ENCODE measurements around the gene SIK2. TPM values are rescaled to one million over a fixed set of nuclear protein-coding genes. Genes with fewer than 3 reads are reported as not detected.
"Not testable (repeated sequence)": the region's sequence is repeated elsewhere in the genome, so short reads cannot be mapped to it uniquely, and the experiment has no call there.

The SIK2 gene
- total RNA-seq, 4 donors from 2014 or later: 16.2 to 27.6 (median 20.9) TPM

- Histone ChIP-seq H3K27ac (peak overlapping the region in 3 of 4 donors; percentile 41 to 54 (median 50)), H3K27me3 (no peaks in the 10 kb centered on the region), H3K9me3 (no peaks in the 10 kb centered on the region), H3K4me3 (no peak overlapping the region), H3K36me3 (peaks cover 0 to 65% of the 10 kb centered on the region in 2 donors), H3K4me1 (peaks cover 0 to 21% (median 6%) of the 10 kb centered on the region in 3 donors)
- WGBS, 2 donors (ENCODE audit: low coverage in 1 of 2): 11 to 16% methylated on average over 9 of the region's 9 CpGs
- TF ChIP-seq POLR2A (IDR thresholded peaks at IDR 0.05) (no peak), EP300 (IDR thresholded peaks at IDR 0.05) (no peak), POLR2AphosphoS5 (IDR thresholded peaks at IDR 0.05) (peak; percentile 68)
- ATAC-seq: peak; percentile 84
Observed at GRCh38 chr11:111707039-111707690, 104.9 kb downstream of the SIK2 start.

GRCh38 chr11:111707691-111708067 lies 105.4 kb downstream of the SIK2 start:
- H3K27me3 ChIP-seq: no peaks in the 10 kb centered on the region
- WGBS, 2 donors (ENCODE audit: low coverage in 1 of 2): 92 to 100% methylated on average over 5 of the region's 5 CpGs
- H3K9me3 ChIP-seq: no peaks in the 10 kb centered on the region
- H3K36me3 ChIP-seq: peaks cover 0 to 65% of the 10 kb centered on the region in 2 donors
- peak overlapping the region in 1 of 4 donors; percentile 54 for H3K27ac ChIP-seq
- H3K4me1 ChIP-seq: peaks cover 0 to 21% (median 6%) of the 10 kb centered on the region in 3 donors
- no peak for ATAC-seq
- TF ChIP-seq POLR2A (IDR thresholded peaks at IDR 0.05) (no peak), EP300 (IDR thresholded peaks at IDR 0.05) (no peak), CTCF (IDR thresholded peaks at IDR 0.05) (no peak), POLR2AphosphoS5 (IDR thresholded peaks at IDR 0.05) (no peak)
- no peak overlapping the region for H3K4me3 ChIP-seq

GRCh38 chr11:111714522-111714921 lies 112.3 kb downstream of the SIK2 start:
- ATAC-seq: no peak
- H3K9me3 ChIP-seq: no peaks in the 10 kb centered on the region
- H3K4me3 ChIP-seq: no peak overlapping the region
- H3K27me3 ChIP-seq: no peaks in the 10 kb centered on the region
- 93 to 100% methylated on average over 4 of the region's 4 CpGs for WGBS, 2 donors (ENCODE audit: low coverage in 1 of 2)
- H3K27ac ChIP-seq: no peak overlapping the region
- H3K4me1 ChIP-seq: peaks cover 6 to 30% (median 10%) of the 10 kb centered on the region in 3 donors
- TF ChIP-seq CTCF (IDR thresholded peaks at IDR 0.05) (no peak), EP300 (IDR thresholded peaks at IDR 0.05) (no peak), POLR2AphosphoS5 (IDR thresholded peaks at IDR 0.05) (no peak), POLR2A (IDR thresholded peaks at IDR 0.05) (no peak)
- H3K36me3 ChIP-seq: peaks cover 0 to 53% of the 10 kb centered on the region in 2 donors

GRCh38 chr11:111715142-111715816 lies 113.0 kb downstream of the SIK2 start:
- Histone ChIP-seq H3K4me3 (no peak overlapping the region), H3K4me1 (peaks cover 6 to 32% (median 10%) of the 10 kb centered on the region in 3 donors), H3K27ac (no peak overlapping the region), H3K9me3 (no peaks in the 10 kb centered on the region), H3K27me3 (no peaks in the 10 kb centered on the region), H3K36me3 (peaks cover 0 to 57% of the 10 kb centered on the region in 2 donors)
- ATAC-seq: no peak
- TF ChIP-seq POLR2AphosphoS5 (IDR thresholded peaks at IDR 0.05) (no peak), POLR2A (IDR thresholded peaks at IDR 0.05) (no peak), CTCF (IDR thresholded peaks at IDR 0.05) (no peak), EP300 (IDR thresholded peaks at IDR 0.05) (no peak)
- 61 to 81% methylated on average over 4 of the region's 5 CpGs for WGBS, 2 donors (ENCODE audit: low coverage in 1 of 2)

GRCh38 chr11:111717660-111718059 lies 115.4 kb downstream of the SIK2 start:
- not testable (repeated sequence) for ATAC-seq, H3K9me3 ChIP-seq, H3K27me3 ChIP-seq, H3K4me3 ChIP-seq
- WGBS, 2 donors (ENCODE audit: low coverage in 1 of 2): 96 to 97% methylated on average over 3 of the region's 3 CpGs
- H3K36me3 ChIP-seq: peaks cover 0 to 66% of the 10 kb centered on the region in 2 donors
- peak overlapping the region in 3 of 4 donors; percentile 44 to 81 (median 66) for H3K27ac ChIP-seq
- peaks cover 6 to 32% (median 10%) of the 10 kb centered on the region in 3 donors for H3K4me1 ChIP-seq
